LNCaP clone FGC (cell line): ENCODE results near the gene STX17.
A peak's percentile ranks its signal among the peaks of the same experiment; 100 is the strongest.

ENCODE experiments used
- DNase-seq: peaks from one replicate; pipeline ENCODE4 v3.0.0-alpha.2; 2011; ENCODE audit warnings: low read depth
- H3K4me3 ChIP-seq: 2 replicates; pipeline ENCODE4 v1.5.1; 2011; ENCODE audit warnings: mild to moderate bottlenecking, low read depth, low read length, control low read depth
- CTCF ChIP-seq: IDR thresholded peaks from 2 replicates; pipeline ENCODE4 v1.5.1; 2012; ENCODE audit warnings: mild to moderate bottlenecking; ENCODE audit not compliant: control insufficient read depth, insufficient read depth; ENCODE audit errors: extremely low read depth

Gene STX17

GRCh38 chr9:99903393-99903792 lies 3.1 kb upstream of the STX17 start:
- TF ChIP-seq CTCF = no peak
- DNase-seq = no peak
- H3K4me3 ChIP-seq = no peak overlapping the region

- peak overlapping the region; percentile 94 for H3K4me3 ChIP-seq
- TF ChIP-seq CTCF = no peak
- peak; percentile 61 for DNase-seq
These were observed 536 bp upstream of the STX17 start for GRCh38 chr9:99905833-99906402.

- peak overlapping the region; percentile 94 for H3K4me3 ChIP-seq
- no peak for DNase-seq
- no peak for TF ChIP-seq CTCF
These were observed 716 bp downstream of the STX17 start for GRCh38 chr9:99907208-99907532.

- no peak overlapping the region for H3K4me3 ChIP-seq
- TF ChIP-seq CTCF = no peak
- no peak for DNase-seq
These were observed 5.1 kb downstream of the STX17 start for GRCh38 chr9:99911600-99911999.

GRCh38 chr9:99916650-99917049 lies 10.2 kb downstream of the STX17 start:
- TF ChIP-seq CTCF = no peak
- H3K4me3 ChIP-seq = no peak overlapping the region
- DNase-seq = no peak

- TF ChIP-seq CTCF = no peak
- no peak for DNase-seq
- H3K4me3 ChIP-seq = no peak overlapping the region
These were observed 11.7 kb downstream of the STX17 start for GRCh38 chr9:99918134-99918533.

- H3K4me3 ChIP-seq = no peak overlapping the region
- no peak for DNase-seq
- TF ChIP-seq CTCF = no peak
These were observed 13.5 kb downstream of the STX17 start for GRCh38 chr9:99919930-99920329.
